ENCODE data around the gene FSTL4.
A peak's percentile ranks its signal among the peaks of the same experiment; 100 is the strongest.

FSTL4 gene

GRCh38 chr5:133420440-133421301, 191.7 kb downstream of the FSTL4 start:
- Mint-ChIP-seq H3K27ac (no peak overlapping the region), H3K36me3 (peaks cover 5% of the 10 kb centered on the region), H3K4me3 (no peak overlapping the region), H3K4me1 (peaks cover 14% of the 10 kb centered on the region), H3K9me3 (no peaks in the 10 kb centered on the region)
- DNase-seq (ENCODE audit: low spot score in 2 of 2) (peak in 1 of 2 donors; percentile 37), ATAC-seq (no peak)

GRCh38 chr5:133415906-133416305, 196.4 kb downstream of the FSTL4 start:
- Mint-ChIP-seq H3K4me1 (no peaks in the 10 kb centered on the region), H3K36me3 (no peaks in the 10 kb centered on the region), H3K9me3 (no peaks in the 10 kb centered on the region), H3K27ac (no peak overlapping the region), H3K4me3 (no peak overlapping the region)
- ATAC-seq (no peak), DNase-seq (ENCODE audit: low spot score in 2 of 2) (no peak)

DNA sequence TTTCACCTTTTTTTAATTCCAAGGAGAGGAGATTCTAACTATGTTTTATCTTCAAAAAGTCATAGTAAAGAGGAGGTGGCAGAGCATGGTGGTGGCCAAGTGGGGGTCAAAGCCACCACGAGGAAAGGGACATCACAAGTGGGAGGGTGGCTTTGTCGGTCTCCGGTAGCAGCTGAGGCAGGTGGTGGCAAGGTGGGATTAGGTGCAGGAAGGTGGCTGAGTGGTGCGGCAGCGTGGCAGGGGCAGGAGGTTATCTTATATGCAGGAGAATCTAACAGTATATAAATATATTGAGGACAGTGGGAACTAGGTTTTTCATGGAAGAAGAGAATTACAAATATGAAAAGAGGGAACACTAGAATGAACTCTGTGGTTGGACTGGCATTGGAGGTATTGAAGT, 196.8 kb downstream of the FSTL4 start:
- DNase-seq (ENCODE audit: low spot score in 2 of 2) = no peak
- Mint-ChIP-seq H3K27ac (no peak overlapping the region), H3K4me1 (no peaks in the 10 kb centered on the region), H3K4me3 (no peak overlapping the region), H3K36me3 (no peaks in the 10 kb centered on the region), H3K9me3 (no peaks in the 10 kb centered on the region)
- no peak for ATAC-seq

- Mint-ChIP-seq H3K4me3 (no peak overlapping the region), H3K36me3 (no peaks in the 10 kb centered on the region)
Measured at GRCh38 chr5:133412661-133413060, 199.7 kb downstream of the FSTL4 start.

DNA sequence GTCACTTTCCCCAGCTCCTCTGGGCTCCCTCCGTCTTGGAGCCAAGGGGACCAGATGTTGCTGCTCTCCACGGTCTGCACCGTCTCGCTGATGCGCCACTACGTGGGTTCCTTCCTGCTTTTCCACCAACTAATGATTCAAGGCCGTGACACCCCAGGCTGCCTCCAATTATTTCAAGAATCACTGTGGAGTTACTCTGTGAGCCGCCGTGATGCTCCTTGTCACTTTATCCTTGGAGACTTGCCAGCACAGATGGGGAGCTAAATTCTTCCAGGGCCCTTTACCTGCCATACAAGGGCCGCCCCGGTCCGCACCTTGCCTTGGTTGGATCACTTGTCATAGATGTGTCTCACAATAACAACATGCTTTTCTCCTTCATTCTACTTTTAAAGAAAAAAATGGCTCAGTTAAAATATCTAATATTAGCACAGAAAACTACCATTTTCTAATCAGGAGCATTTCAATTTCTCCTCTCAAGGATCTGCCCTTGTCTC, 202.0 kb downstream of the FSTL4 start:
- DNase-seq (ENCODE audit: low spot score in 2 of 2) (no peak), ATAC-seq (no peak)
- Mint-ChIP-seq H3K4me3 (no peak overlapping the region), H3K27ac (no peak overlapping the region), H3K36me3 (no peaks in the 10 kb centered on the region), H3K4me1 (no peaks in the 10 kb centered on the region), H3K9me3 (no peaks in the 10 kb centered on the region)

More at GRCh38 chr5:133412661-133413060, 199.7 kb downstream of the FSTL4 start:
- Mint-ChIP-seq H3K4me1 (no peaks in the 10 kb centered on the region), H3K9me3 (no peaks in the 10 kb centered on the region), H3K27ac (no peak overlapping the region)
- no peak for ATAC-seq
- DNase-seq (ENCODE audit: low spot score in 2 of 2) = no peak

- Mint-ChIP-seq H3K4me3 (no peak overlapping the region), H3K36me3 (no peaks in the 10 kb centered on the region), H3K4me1 (no peaks in the 10 kb centered on the region), H3K27ac (no peak overlapping the region), H3K9me3 (no peaks in the 10 kb centered on the region)
- DNase-seq (ENCODE audit: low spot score in 2 of 2) (no peak), ATAC-seq (peak; percentile 26)
Measured at GRCh38 chr5:133409210-133409674, 203.1 kb downstream of the FSTL4 start.

GRCh38 chr5:133408322-133408721, 204.0 kb downstream of the FSTL4 start:
- Mint-ChIP-seq H3K27ac (no peak overlapping the region), H3K9me3 (no peaks in the 10 kb centered on the region), H3K4me3 (no peak overlapping the region), H3K36me3 (no peaks in the 10 kb centered on the region), H3K4me1 (no peaks in the 10 kb centered on the region)
- DNase-seq (ENCODE audit: low spot score in 2 of 2) = no peak
- no peak for ATAC-seq

DNA sequence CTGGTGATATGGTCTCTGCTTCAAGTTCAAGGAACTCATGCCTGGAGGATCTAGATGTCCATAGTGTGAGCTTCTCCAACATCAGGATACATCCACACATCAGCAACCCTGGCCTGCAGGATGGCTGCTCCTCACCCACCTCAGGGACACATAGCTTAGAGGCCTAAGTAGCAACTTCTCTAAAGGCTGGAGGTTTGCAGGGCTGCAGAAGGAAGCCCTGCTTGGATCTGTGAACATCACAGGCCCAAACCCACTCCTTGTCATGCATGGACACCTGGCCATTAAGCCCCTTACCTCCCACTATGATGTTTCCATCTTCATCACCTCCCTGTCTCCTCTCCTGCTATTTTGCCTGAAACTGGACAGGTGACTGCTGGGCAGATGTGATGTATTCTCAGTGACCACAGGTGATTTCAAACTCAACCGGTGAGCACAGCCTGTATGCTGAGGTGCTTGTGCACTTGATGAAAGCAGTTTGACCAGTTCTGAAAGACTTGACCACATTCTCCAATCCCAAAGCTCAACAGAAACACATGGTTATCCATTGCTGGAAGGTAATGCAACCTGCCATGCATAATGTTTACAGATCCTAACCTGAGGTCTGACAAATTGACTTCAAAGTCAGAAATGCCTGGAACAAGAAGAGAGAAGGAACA, 205.2 kb downstream of the FSTL4 start:
- no peak for ATAC-seq

DNA sequence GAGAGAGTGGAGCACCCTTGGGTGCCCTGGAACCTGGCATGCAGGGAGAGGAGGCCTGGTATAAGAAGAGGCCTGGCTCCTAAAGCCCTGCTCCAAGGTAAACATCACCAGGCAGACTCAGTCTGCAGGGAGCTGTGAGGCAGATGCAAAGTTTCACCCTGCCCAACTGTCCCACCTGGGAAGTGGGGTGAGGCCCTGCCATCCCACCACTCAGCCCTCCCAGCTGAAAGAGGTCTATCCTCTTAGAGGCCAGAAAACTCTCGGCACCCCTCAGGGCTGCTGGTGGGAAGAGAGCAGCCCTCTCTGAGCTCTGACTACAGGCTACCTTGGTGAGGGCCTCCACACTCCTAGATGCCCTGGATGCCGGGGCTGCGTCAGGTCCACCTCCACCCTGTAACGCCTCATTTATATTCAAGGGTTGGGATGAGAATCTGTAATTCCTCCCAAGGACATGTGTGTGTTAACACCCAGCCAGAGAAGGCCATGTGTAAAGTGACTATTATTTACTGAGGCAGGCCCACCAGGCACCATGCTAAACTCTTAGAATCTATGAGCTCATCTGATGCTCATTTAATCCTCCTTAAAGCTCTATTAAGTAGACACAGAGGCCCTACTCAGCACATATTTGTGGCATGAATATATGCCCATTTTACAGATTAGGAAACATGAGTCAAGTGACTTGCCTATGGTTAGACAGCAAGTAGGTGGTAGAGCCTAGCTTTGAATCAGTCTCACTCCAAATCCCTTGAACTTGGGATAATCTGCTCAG, 205.9 kb downstream of the FSTL4 start:
- no peaks in the 10 kb centered on the region for H3K4me1 Mint-ChIP-seq
- ATAC-seq = no peak

More for the DNA sequence above, 205.2 kb downstream of the FSTL4 start:
- Mint-ChIP-seq H3K9me3 (no peaks in the 10 kb centered on the region), H3K4me1 (no peaks in the 10 kb centered on the region), H3K4me3 (no peak overlapping the region), H3K36me3 (no peaks in the 10 kb centered on the region), H3K27ac (no peak overlapping the region)
- no peak for DNase-seq (ENCODE audit: low spot score in 2 of 2)

DNA sequence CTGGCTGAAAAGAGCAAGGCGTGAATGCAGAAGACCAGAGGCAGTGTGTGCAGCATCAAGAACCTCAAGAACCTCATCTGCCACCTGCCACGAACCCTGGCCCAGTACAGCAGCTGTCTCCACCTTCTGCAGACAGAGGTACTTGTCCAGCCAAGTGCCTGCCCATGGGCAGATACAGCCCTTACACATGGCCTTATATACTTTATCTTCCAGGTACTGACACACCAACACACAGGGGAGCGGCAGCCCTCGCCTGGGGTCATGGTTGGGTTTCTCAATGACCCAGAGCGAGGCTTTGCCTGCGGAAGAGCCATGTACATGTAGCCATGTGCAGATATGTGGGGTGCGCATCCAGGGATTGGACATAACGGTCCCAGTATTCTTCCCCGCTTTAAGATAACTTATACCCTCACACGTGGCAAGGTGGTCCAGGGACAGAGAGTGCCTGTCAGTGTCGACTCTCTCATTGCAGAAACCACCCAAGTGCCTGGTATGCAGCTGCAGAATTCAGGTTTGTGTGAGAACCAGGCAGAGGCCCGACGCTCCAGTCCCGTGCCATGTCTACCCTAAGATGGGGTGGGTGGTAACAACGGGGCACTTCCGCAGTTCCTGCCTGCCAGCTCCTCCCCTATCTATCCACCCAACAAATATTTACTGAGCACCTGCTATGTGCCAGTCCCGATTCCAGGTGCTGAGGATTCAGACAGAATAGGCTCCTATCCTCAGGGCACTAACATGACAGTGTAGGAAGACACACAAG, 206.9 kb downstream of the FSTL4 start:
- Mint-ChIP-seq H3K9me3 (no peaks in the 10 kb centered on the region), H3K4me1 (no peaks in the 10 kb centered on the region), H3K4me3 (no peak overlapping the region), H3K27ac (no peak overlapping the region), H3K36me3 (no peaks in the 10 kb centered on the region)
- no peak for DNase-seq (ENCODE audit: low spot score in 2 of 2)
- ATAC-seq = no peak

More for the DNA sequence above, 205.9 kb downstream of the FSTL4 start:
- no peak overlapping the region for H3K4me3 Mint-ChIP-seq
- no peak overlapping the region for H3K27ac Mint-ChIP-seq
- H3K9me3 Mint-ChIP-seq = no peaks in the 10 kb centered on the region
- no peaks in the 10 kb centered on the region for H3K36me3 Mint-ChIP-seq
- no peak for DNase-seq (ENCODE audit: low spot score in 2 of 2)

DNA sequence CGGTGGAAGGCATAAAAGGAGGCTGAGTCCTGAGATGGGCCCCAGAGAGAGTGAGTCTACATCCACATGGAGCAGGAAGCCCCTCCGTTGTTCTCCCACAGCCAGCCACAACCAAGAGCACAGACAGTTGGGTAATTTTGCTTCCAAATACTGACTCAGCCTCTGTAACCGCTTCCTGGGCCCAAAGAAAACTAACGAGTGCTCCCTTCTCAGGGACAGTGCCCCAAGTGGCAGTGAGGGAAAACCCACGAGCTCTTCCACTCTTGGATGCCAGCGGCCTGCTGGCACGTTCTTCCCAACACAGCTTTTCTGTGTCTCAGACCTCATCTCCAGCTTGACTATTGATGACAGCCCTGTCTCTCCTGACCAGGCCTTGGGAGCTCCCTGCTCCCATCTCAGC, 207.6 kb downstream of the FSTL4 start:
- no peak overlapping the region for H3K4me3 Mint-ChIP-seq
- no peaks in the 10 kb centered on the region for H3K36me3 Mint-ChIP-seq
- DNase-seq (ENCODE audit: low spot score in 2 of 2) = no peak
- no peak overlapping the region for H3K27ac Mint-ChIP-seq
- H3K4me1 Mint-ChIP-seq = peaks cover 4% of the 10 kb centered on the region
- no peak for ATAC-seq
- no peaks in the 10 kb centered on the region for H3K9me3 Mint-ChIP-seq

- Mint-ChIP-seq H3K9me3 (no peaks in the 10 kb centered on the region), H3K4me1 (peaks cover 13% of the 10 kb centered on the region), H3K27ac (no peak overlapping the region), H3K36me3 (no peaks in the 10 kb centered on the region), H3K4me3 (no peak overlapping the region)
- ATAC-seq (no peak), DNase-seq (ENCODE audit: low spot score in 2 of 2) (no peak)
Measured at GRCh38 chr5:133403741-133404364, 208.5 kb downstream of the FSTL4 start.

DNA sequence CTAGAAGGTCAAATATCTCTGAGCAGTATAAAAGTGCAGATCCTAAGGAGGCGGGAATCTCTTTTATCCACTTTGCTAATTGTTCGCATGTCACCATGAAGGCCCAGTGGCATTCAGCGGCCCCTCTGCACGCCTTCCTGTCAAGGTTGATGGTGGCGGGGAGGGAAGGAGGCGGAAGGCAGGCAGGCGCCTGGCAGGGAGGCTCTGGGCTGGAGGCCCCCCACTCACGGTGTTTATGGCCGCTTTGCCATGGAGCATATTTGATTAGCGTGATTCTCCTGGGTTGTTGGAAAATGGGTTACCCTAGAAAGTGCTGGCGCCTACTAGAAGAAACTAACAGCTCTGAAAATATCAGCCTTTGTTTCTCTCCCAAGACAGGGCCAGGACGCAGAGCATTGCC, 209.6 kb downstream of the FSTL4 start:
- Mint-ChIP-seq H3K4me3 (no peak overlapping the region), H3K27ac (no peak overlapping the region), H3K4me1 (peaks cover 24% of the 10 kb centered on the region), H3K9me3 (no peaks in the 10 kb centered on the region), H3K36me3 (no peaks in the 10 kb centered on the region)
- DNase-seq (ENCODE audit: low spot score in 2 of 2) (no peak), ATAC-seq (no peak)

DNA sequence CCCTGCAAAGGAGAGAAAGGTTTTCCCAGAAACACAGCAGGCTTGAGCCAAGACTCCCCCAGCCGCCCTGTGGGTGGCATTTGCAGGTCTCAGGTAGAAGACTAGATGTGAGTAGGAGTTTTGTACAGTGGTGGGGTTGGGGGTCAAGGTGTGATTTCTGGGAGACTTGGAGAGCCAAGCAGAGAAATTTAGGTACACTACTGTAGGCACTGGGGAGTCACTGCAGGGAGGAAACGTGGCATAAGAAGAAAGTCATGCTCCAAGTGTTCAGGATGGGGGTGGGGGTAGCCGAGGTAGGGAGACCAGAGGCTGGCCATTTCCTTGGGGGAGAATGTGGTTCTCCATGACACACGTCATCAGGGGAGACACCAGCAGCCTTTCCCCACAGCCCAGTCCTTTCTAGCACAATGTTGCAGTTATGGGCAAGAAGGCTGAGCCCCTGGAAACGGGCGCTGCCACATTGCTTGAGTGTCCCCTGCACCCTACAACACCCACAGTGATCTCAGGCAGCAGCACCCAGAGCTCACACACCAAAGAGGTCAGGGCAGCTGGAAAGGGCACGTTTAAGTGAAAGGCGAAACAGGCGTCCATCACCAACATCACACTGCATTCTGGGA, 210.5 kb downstream of the FSTL4 start:
- Mint-ChIP-seq H3K4me3 (no peak overlapping the region), H3K36me3 (no peaks in the 10 kb centered on the region), H3K4me1 (peaks cover 26% of the 10 kb centered on the region), H3K27ac (no peak overlapping the region), H3K9me3 (no peaks in the 10 kb centered on the region)
- DNase-seq (ENCODE audit: low spot score in 2 of 2) (peak in 1 of 2 donors; percentile 37), ATAC-seq (no peak)

Measured in stimulated activated effector memory CD8-positive, alpha-beta T cell treated with anti-CD3 and anti-CD28 coated beads, Interleukin-12 subunit alpha, Interleukin-12 subunit beta, amount 100 ng/mL, for 72 hours (primary cell).